ENCODE results near the gene PIEZO2.
"Not testable (repeated sequence)": the region's sequence is repeated elsewhere in the genome, so short reads cannot be mapped to it uniquely, and the experiment has no call there.

The PIEZO2 gene

GRCh38 chr18:11146947-11147345, 2.4 kb downstream of the PIEZO2 start:
- TF ChIP-seq FOXP2 (optimal IDR thresholded peaks at IDR 0.05; ENCODE audit: control extremely low read depth, extremely low read length, insufficient read depth), result no peak
- TF ChIP-seq POLR2AphosphoS5 (IDR thresholded peaks at IDR 0.05; ENCODE audit: borderline replicate concordance, low read depth, low read length), result no peak
- TF ChIP-seq EZH2 (IDR thresholded peaks at IDR 0.05), result no peak
- Histone ChIP-seq H3K4me3 (no peak overlapping the region), H3K9me3 (ENCODE audit: low read depth, low read length) (no peaks in the 10 kb centered on the region), H3K36me3 (ENCODE audit: insufficient read depth, low read length) (no peaks in the 10 kb centered on the region), H3K27ac (no peak overlapping the region), H3K9ac (ENCODE audit: insufficient read length) (no peak overlapping the region)
- DNase-seq (ENCODE audit: low read depth, low spot score), result no peak

GRCh38 chr18:11146238-11146946, 3.0 kb downstream of the PIEZO2 start:
- no peak for TF ChIP-seq EZH2 (IDR thresholded peaks at IDR 0.05)
- TF ChIP-seq POLR2AphosphoS5 (IDR thresholded peaks at IDR 0.05; ENCODE audit: borderline replicate concordance, low read depth, low read length), result no peak
- TF ChIP-seq FOXP2 (optimal IDR thresholded peaks at IDR 0.05; ENCODE audit: control extremely low read depth, extremely low read length, insufficient read depth), result no peak
- H3K4me3 ChIP-seq, result no peak overlapping the region
- H3K9me3 ChIP-seq (ENCODE audit: low read depth, low read length), result no peaks in the 10 kb centered on the region
- H3K9ac ChIP-seq (ENCODE audit: insufficient read length), result no peak overlapping the region
- DNase-seq (ENCODE audit: low read depth, low spot score), result no peak
- H3K36me3 ChIP-seq (ENCODE audit: insufficient read depth, low read length), result no peaks in the 10 kb centered on the region; the same call in 1 of the 2 replicates
- no peak overlapping the region for H3K27ac ChIP-seq

- no peak overlapping the region for H3K27ac ChIP-seq
- no peak overlapping the region for H3K9ac ChIP-seq (ENCODE audit: insufficient read length)
- no peak for TF ChIP-seq EZH2 (IDR thresholded peaks at IDR 0.05)
- TF ChIP-seq FOXP2 (optimal IDR thresholded peaks at IDR 0.05; ENCODE audit: control extremely low read depth, extremely low read length, insufficient read depth), result no peak
- TF ChIP-seq POLR2AphosphoS5 (IDR thresholded peaks at IDR 0.05; ENCODE audit: borderline replicate concordance, low read depth, low read length), result no peak
- H3K9me3 ChIP-seq (ENCODE audit: low read depth, low read length), result no peaks in the 10 kb centered on the region
- H3K36me3 ChIP-seq (ENCODE audit: insufficient read depth, low read length), result no peaks in the 10 kb centered on the region; the same call in 1 of the 2 replicates
- no peak for DNase-seq (ENCODE audit: low read depth, low spot score)
- H3K4me3 ChIP-seq, result no peak overlapping the region
These were observed 3.8 kb downstream of the PIEZO2 start for GRCh38 chr18:11145413-11146191.

- Histone ChIP-seq H3K9me3 (ENCODE audit: low read depth, low read length) (no peaks in the 10 kb centered on the region), H3K27ac (no peak overlapping the region), H3K9ac (ENCODE audit: insufficient read length) (no peak overlapping the region), H3K4me3 (no peak overlapping the region), H3K36me3 (ENCODE audit: insufficient read depth, low read length) (no peaks in the 10 kb centered on the region; the same call in 1 of the 2 replicates)
- DNase-seq (ENCODE audit: low read depth, low spot score), result no peak
- TF ChIP-seq EZH2 (IDR thresholded peaks at IDR 0.05), result no peak
- no peak for TF ChIP-seq FOXP2 (optimal IDR thresholded peaks at IDR 0.05; ENCODE audit: control extremely low read depth, extremely low read length, insufficient read depth)
- TF ChIP-seq POLR2AphosphoS5 (IDR thresholded peaks at IDR 0.05; ENCODE audit: borderline replicate concordance, low read depth, low read length), result no peak
These were observed 12.0 kb downstream of the PIEZO2 start for GRCh38 chr18:11137400-11137799.

GRCh38 chr18:11136241-11136640, 13.1 kb downstream of the PIEZO2 start:
- Histone ChIP-seq H3K27ac (no peak overlapping the region), H3K36me3 (ENCODE audit: insufficient read depth, low read length) (no peaks in the 10 kb centered on the region; the same call in 1 of the 2 replicates), H3K9me3 (ENCODE audit: low read depth, low read length) (no peaks in the 10 kb centered on the region), H3K9ac (ENCODE audit: insufficient read length) (no peak overlapping the region), H3K4me3 (no peak overlapping the region)
- DNase-seq (ENCODE audit: low read depth, low spot score), result no peak
- no peak for TF ChIP-seq FOXP2 (optimal IDR thresholded peaks at IDR 0.05; ENCODE audit: control extremely low read depth, extremely low read length, insufficient read depth)
- no peak for TF ChIP-seq POLR2AphosphoS5 (IDR thresholded peaks at IDR 0.05; ENCODE audit: borderline replicate concordance, low read depth, low read length)
- no peak for TF ChIP-seq EZH2 (IDR thresholded peaks at IDR 0.05)

- H3K9ac ChIP-seq (ENCODE audit: insufficient read length), result no peak overlapping the region
- no peak overlapping the region for H3K4me3 ChIP-seq
- no peaks in the 10 kb centered on the region for H3K9me3 ChIP-seq (ENCODE audit: low read depth, low read length)
- no peak overlapping the region for H3K27ac ChIP-seq
- DNase-seq (ENCODE audit: low read depth, low spot score), result no peak
- TF ChIP-seq POLR2AphosphoS5 (IDR thresholded peaks at IDR 0.05; ENCODE audit: borderline replicate concordance, low read depth, low read length) (no peak), EZH2 (IDR thresholded peaks at IDR 0.05) (no peak), FOXP2 (optimal IDR thresholded peaks at IDR 0.05; ENCODE audit: control extremely low read depth, extremely low read length, insufficient read depth) (no peak)
- no peaks in the 10 kb centered on the region for H3K36me3 ChIP-seq (ENCODE audit: insufficient read depth, low read length)
These were observed 14.4 kb downstream of the PIEZO2 start for GRCh38 chr18:11134940-11135339.

- H3K9me3 ChIP-seq (ENCODE audit: low read depth, low read length); H3K9ac ChIP-seq (ENCODE audit: insufficient read length); H3K4me3 ChIP-seq; H3K27ac ChIP-seq; DNase-seq (ENCODE audit: low read depth, low spot score); H3K36me3 ChIP-seq (ENCODE audit: insufficient read depth, low read length): not testable (repeated sequence)
These were observed 20.3 kb downstream of the PIEZO2 start for GRCh38 chr18:11129059-11129458.

- no peak for DNase-seq (ENCODE audit: low read depth, low spot score)
- Histone ChIP-seq H3K9me3 (ENCODE audit: low read depth, low read length) (no peaks in the 10 kb centered on the region), H3K27ac (no peak overlapping the region), H3K9ac (ENCODE audit: insufficient read length) (no peak overlapping the region), H3K36me3 (ENCODE audit: insufficient read depth, low read length) (no peaks in the 10 kb centered on the region), H3K4me3 (no peak overlapping the region)
- TF ChIP-seq FOXP2 (optimal IDR thresholded peaks at IDR 0.05; ENCODE audit: control extremely low read depth, extremely low read length, insufficient read depth) (no peak), POLR2AphosphoS5 (IDR thresholded peaks at IDR 0.05; ENCODE audit: borderline replicate concordance, low read depth, low read length) (no peak), EZH2 (IDR thresholded peaks at IDR 0.05) (no peak)
These were observed 23.7 kb downstream of the PIEZO2 start for GRCh38 chr18:11125492-11126315.

Measured in SK-N-MC (cell line).